ENCODE results near the gene ZNF32. TPM values are rescaled to one million over a fixed set of nuclear protein-coding genes. Genes with fewer than 3 reads are reported as not detected.
A peak's percentile ranks its signal among the peaks of the same experiment; 100 is the strongest.

The ZNF32 gene
- total and polyA plus RNA-seq, 2 of the 4 experiments (the other 2 are of a cell fraction), result 30.1 to 31.2 TPM

GRCh38 chr10:43683451-43684291 is 35.0 kb upstream of the ZNF32 start:
- peak; percentile 37; the same call in 1 of the 2 replicates for ATAC-seq (ENCODE audit: low read depth)
- no peak overlapping the region for H3K4me2 ChIP-seq (ENCODE audit: low read depth, low read length)

More at GRCh38 chr10:43683451-43684291, 35.0 kb upstream of the ZNF32 start:
- Histone ChIP-seq H2AFZ (replicated peaks; ENCODE audit: low read length, poor library complexity) (peak overlapping the region; percentile 5), H4K20me1 (ENCODE audit: insufficient read depth, low read length) (no peaks in the 10 kb centered on the region), H3K9me3 (ENCODE audit: control insufficient read depth, insufficient read depth, low read length) (no peaks in the 10 kb centered on the region), H3K9ac (ENCODE audit: low read depth, low read length) (no peak overlapping the region), H3K79me1 (ENCODE audit: low read depth in 1 of 2, low read length in 2 of 2) (no peaks in the 10 kb centered on the region), H2BK5ac (ENCODE audit: low read depth, low read length, poor library complexity, severe bottlenecking) (no peak overlapping the region), H2BK20ac (ENCODE audit: low read depth, low read length) (no peak overlapping the region), H3K27ac (ENCODE audit: insufficient read depth, low read length) (no peak overlapping the region), H2BK120ac (ENCODE audit: low read depth, low read length) (no peak overlapping the region), H3K4ac (ENCODE audit: low read depth, low read length) (no peak overlapping the region), H3K23ac (ENCODE audit: low read depth, low read length) (no peak overlapping the region), H3K27me3 (ENCODE audit: control insufficient read depth, insufficient read depth, low read length) (no peaks in the 10 kb centered on the region), H4K5ac (ENCODE audit: low read depth, low read length) (no peak overlapping the region), H2AK9ac (replicated peaks; ENCODE audit: low read depth, low read length, poor library complexity) (no peak overlapping the region), H3K4me3 (ENCODE audit: insufficient read depth, low read depth, low read length) (no peak overlapping the region), H3K4me1 (ENCODE audit: control insufficient read depth, insufficient read depth, low read length) (no peaks in the 10 kb centered on the region), H2AK5ac (ENCODE audit: low read depth, low read length) (no peak overlapping the region), H4K8ac (ENCODE audit: low read depth in 2 of 2, low read length in 2 of 2) (no peak overlapping the region), H3K36me3 (ENCODE audit: control insufficient read depth, insufficient read depth, low read length) (no peaks in the 10 kb centered on the region), H2BK15ac (ENCODE audit: low read depth, low read length) (no peak overlapping the region), H3K9me1 (ENCODE audit: insufficient read depth, low read length) (no peaks in the 10 kb centered on the region), H3K14ac (replicated peaks; ENCODE audit: low read depth, low read length) (no peak overlapping the region), H4K91ac (ENCODE audit: insufficient read depth, low read depth, low read length) (no peak overlapping the region), H3K56ac (ENCODE audit: extremely low read depth, insufficient read depth, low read length) (no peak overlapping the region), H3K18ac (ENCODE audit: low read depth, low read length) (no peak overlapping the region)
- intact Hi-C loops (cut with micrococcal nuclease), result no loop called here
- POLR2A ChIA-PET (ENCODE audit: unreplicated experiment), result no interaction called here
- dilution Hi-C loops (cut with HindIII; ENCODE audit: low sequenced_read_pairs, unreplicated experiment), result no loop called here
- BruUV-seq (replicated peaks), result no TSS peak
- in situ Hi-C loops (cut with MboI; ENCODE audit: low sequenced_read_pairs), result no loop called here
- TF ChIP-seq USF2 (IDR thresholded peaks at IDR 0.05; ENCODE audit: low read depth, low read length), result no peak
- no peak for TF ChIP-seq MAZ (IDR thresholded peaks at IDR 0.05; ENCODE audit: borderline replicate concordance, low read depth, low read length)
- TF ChIP-seq CTCF (conservative IDR thresholded peaks at IDR 0.05; ENCODE audit: low read depth, low read length), result peak; percentile 36
- WGBS, 2 experiments (ENCODE audit: extremely low coverage in 2 of 2, insufficient read length in 1 of 2), result 75% methylated on average over 3 of the region's 10 CpGs; no CpG with 5 or more reads in 1 of the 2 experiments
- CTCF ChIA-PET, result interaction anchor here (0.9 to 1.4 kb wide), 6 partner anchors 9 to 1188 kb away, joined by 3 to 4 read pairs (median 4); no protein-coding TSS in a partner anchor
- DNase-seq, result peak; percentile 12
